HG03558 (cell line): ENCODE results near the gene EIF4E1B.

Source experiments
- ATAC-seq: cut with Tn5 transposase; IDR thresholded peaks from one replicate; pipeline ENCODE4 v1.9.1; 2021; ENCODE audit warnings: moderate number of reproducible peaks; ENCODE audit not compliant: unreplicated experiment; ENCODE audit errors: extremely low read depth

The EIF4E1B gene

GRCh38 chr5:176660860-176661641 lies 30.6 kb downstream of the EIF4E1B start:
- ATAC-seq = peak; percentile 41

- ATAC-seq = no peak
Observed at GRCh38 chr5:176661676-176662075, 31.2 kb downstream of the EIF4E1B start.

- no peak for ATAC-seq
Observed at GRCh38 chr5:176662371-176663333, 32.2 kb downstream of the EIF4E1B start.

GRCh38 chr5:176663566-176663965 lies 33.1 kb downstream of the EIF4E1B start:
- ATAC-seq = no peak

- ATAC-seq = no peak
Observed at GRCh38 chr5:176664479-176664878, 34.0 kb downstream of the EIF4E1B start.

- ATAC-seq = no peak
Observed at GRCh38 chr5:176664886-176665285, 34.4 kb downstream of the EIF4E1B start.

GRCh38 chr5:176665517-176665916 lies 35.0 kb downstream of the EIF4E1B start:
- no peak for ATAC-seq

GRCh38 chr5:176667637-176668036 lies 37.2 kb downstream of the EIF4E1B start:
- ATAC-seq = no peak

- no peak for ATAC-seq
Observed at GRCh38 chr5:176670449-176670848, 40.0 kb downstream of the EIF4E1B start.

- ATAC-seq = no peak
Observed at GRCh38 chr5:176671399-176671798, 40.9 kb downstream of the EIF4E1B start.

- ATAC-seq = no peak
Observed at GRCh38 chr5:176671890-176672747, 41.6 kb downstream of the EIF4E1B start.

GRCh38 chr5:176673651-176674583 lies 43.4 kb downstream of the EIF4E1B start:
- no peak for ATAC-seq

- no peak for ATAC-seq
Observed at GRCh38 chr5:176674799-176675198, 44.3 kb downstream of the EIF4E1B start.

GRCh38 chr5:176675676-176676360 lies 45.3 kb downstream of the EIF4E1B start:
- ATAC-seq = no peak

- ATAC-seq = no peak
Observed at GRCh38 chr5:176676361-176676824, 45.9 kb downstream of the EIF4E1B start.

GRCh38 chr5:176677209-176677939 lies 46.9 kb downstream of the EIF4E1B start:
- ATAC-seq = no peak

GRCh38 chr5:176678584-176678983 lies 48.1 kb downstream of the EIF4E1B start:
- ATAC-seq = no peak
